ENCODE measurements around the gene MVB12B. TPM values are rescaled to one million over a fixed set of nuclear protein-coding genes. Genes with fewer than 3 reads are reported as not detected.
A peak's percentile ranks its signal among the peaks of the same experiment; 100 is the strongest.

MVB12B gene
- total RNA-seq, 2 donors from 2014 or later = 18.6 to 19.7 TPM

DNA sequence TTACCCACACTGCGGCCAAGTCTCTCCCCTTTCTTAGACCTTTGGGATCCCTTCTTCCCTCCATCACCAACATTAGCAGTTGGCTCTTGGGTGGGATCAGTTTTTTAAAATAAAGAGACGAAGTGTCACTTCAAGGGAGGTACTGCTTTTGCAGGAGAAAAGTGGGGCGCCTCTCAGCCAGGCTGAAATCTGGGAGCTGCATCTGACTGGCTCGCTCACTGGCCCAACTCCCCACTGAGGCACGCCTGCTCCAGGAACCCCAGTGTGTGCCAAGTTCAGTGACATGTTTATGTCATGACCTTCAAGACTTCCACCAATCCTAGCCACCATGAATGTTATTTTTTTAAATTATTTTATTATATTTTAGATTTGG lies 130.5 kb downstream of the MVB12B start:
- no peaks in the 10 kb centered on the region for H3K9me3 Mint-ChIP-seq
- Histone ChIP-seq H3K9ac (ENCODE audit: extremely low read depth, low read length, poor library complexity, severe bottlenecking) (no peak overlapping the region), H3K27ac (ENCODE audit: low read depth, low read length) (no peak overlapping the region), H3K9me3 (ENCODE audit: control insufficient read depth, low read length) (no peaks in the 10 kb centered on the region), H3K27me3 (ENCODE audit: control insufficient read depth, insufficient read depth, low read length, poor library complexity, severe bottlenecking) (no peaks in the 10 kb centered on the region), H3K36me3 (ENCODE audit: control insufficient read depth, insufficient read depth, low read length) (no peaks in the 10 kb centered on the region), H3K4me3 (ENCODE audit: low read length) (no peak overlapping the region), H3K4me1 (ENCODE audit: control insufficient read depth, insufficient read depth, low read length) (peaks cover 3% of the 10 kb centered on the region)
- TF ChIP-seq, protein P1, sequence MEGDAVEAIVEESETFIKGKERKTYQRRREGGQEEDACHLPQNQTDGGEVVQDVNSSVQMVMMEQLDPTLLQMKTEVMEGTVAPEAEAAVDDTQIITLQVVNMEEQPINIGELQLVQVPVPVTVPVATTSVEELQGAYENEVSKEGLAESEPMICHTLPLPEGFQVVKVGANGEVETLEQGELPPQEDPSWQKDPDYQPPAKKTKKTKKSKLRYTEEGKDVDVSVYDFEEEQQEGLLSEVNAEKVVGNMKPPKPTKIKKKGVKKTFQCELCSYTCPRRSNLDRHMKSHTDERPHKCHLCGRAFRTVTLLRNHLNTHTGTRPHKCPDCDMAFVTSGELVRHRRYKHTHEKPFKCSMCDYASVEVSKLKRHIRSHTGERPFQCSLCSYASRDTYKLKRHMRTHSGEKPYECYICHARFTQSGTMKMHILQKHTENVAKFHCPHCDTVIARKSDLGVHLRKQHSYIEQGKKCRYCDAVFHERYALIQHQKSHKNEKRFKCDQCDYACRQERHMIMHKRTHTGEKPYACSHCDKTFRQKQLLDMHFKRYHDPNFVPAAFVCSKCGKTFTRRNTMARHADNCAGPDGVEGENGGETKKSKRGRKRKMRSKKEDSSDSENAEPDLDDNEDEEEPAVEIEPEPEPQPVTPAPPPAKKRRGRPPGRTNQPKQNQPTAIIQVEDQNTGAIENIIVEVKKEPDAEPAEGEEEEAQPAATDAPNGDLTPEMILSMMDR (conservative IDR thresholded peaks at IDR 0.05) = no peak
- H3K27ac Mint-ChIP-seq = no peak overlapping the region
- DNase-seq = peak; percentile 21
- peaks cover 8% of the 10 kb centered on the region for H3K36me3 Mint-ChIP-seq (ENCODE audit: low read depth)
- no peak overlapping the region for H3K4me3 Mint-ChIP-seq
- WGBS, 2 experiments (ENCODE audit: insufficient coverage in 1 of 2, insufficient read length in 1 of 2) = 94 to 95% methylated on average over 2 to 5 of the region's 5 CpGs
- no peaks in the 10 kb centered on the region for H3K27me3 Mint-ChIP-seq (ENCODE audit: insufficient read depth)
- peaks cover 16% of the 10 kb centered on the region for H3K4me1 Mint-ChIP-seq

DNA sequence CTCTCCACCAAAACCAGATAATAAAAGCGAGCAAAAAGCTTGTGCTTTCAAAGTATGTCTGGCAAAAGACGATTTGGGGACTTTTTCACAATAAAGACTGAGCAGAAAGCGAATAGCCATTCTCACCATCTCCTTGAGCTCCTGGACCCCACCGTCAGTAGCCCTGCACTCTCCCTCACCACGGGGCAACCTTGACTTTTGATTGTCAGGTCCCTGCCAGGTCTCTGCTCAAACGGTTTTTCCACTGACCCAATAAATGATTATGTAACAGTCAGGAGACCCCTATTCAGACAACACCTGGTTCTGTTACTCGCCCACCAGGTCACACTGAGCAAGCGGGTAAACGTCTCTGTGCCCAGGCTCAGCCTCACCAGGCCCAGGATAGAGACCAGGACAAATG lies 131.3 kb downstream of the MVB12B start:
- Histone ChIP-seq H3K36me3 (ENCODE audit: control insufficient read depth, insufficient read depth, low read length) (no peaks in the 10 kb centered on the region), H3K4me1 (ENCODE audit: control insufficient read depth, insufficient read depth, low read length) (peaks cover 3% of the 10 kb centered on the region), H3K27me3 (ENCODE audit: control insufficient read depth, insufficient read depth, low read length, poor library complexity, severe bottlenecking) (no peaks in the 10 kb centered on the region), H3K9me3 (ENCODE audit: control insufficient read depth, low read length) (no peaks in the 10 kb centered on the region), H3K4me3 (ENCODE audit: low read length) (no peak overlapping the region), H3K9ac (ENCODE audit: extremely low read depth, low read length, poor library complexity, severe bottlenecking) (no peak overlapping the region), H3K27ac (ENCODE audit: low read depth, low read length) (no peak overlapping the region)
- 86 to 87% methylated on average over 9 of the region's 9 CpGs for WGBS, 2 experiments (ENCODE audit: insufficient coverage in 1 of 2, insufficient read length in 1 of 2)
- Mint-ChIP-seq H3K27me3 (ENCODE audit: insufficient read depth) (no peaks in the 10 kb centered on the region), H3K4me3 (no peak overlapping the region), H3K4me1 (peaks cover 11% of the 10 kb centered on the region), H3K9me3 (no peaks in the 10 kb centered on the region), H3K36me3 (ENCODE audit: low read depth) (peaks cover 8% of the 10 kb centered on the region), H3K27ac (no peak overlapping the region)
- peak; percentile 23 for DNase-seq
- TF ChIP-seq, protein P1 (conservative IDR thresholded peaks at IDR 0.05) = no peak

DNA sequence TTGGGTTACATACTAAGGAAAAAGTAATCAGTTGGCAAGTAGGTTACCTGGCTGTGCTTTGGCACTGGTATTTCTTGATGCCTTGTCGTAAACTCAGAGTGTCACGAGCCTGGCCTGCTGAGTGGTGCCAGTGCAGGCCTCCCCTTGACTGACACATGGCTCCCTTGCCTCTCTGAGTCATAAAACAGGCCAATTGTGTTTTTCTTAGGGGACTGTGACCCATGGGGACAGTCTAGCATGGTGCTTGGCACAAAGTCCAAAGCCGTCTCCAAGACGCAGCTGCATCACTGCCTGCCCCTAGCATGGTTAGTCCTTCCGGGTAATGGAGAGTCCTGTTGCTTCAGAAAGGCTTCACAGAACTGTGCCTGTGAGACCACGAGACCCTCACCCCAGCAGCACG lies 132.5 kb downstream of the MVB12B start:
- no peak overlapping the region for H3K27ac Mint-ChIP-seq
- no peak overlapping the region for H3K27ac ChIP-seq (ENCODE audit: low read depth, low read length)
- H3K4me1 ChIP-seq (ENCODE audit: control insufficient read depth, insufficient read depth, low read length) = peaks cover 2% of the 10 kb centered on the region
- H3K27me3 ChIP-seq (ENCODE audit: control insufficient read depth, insufficient read depth, low read length, poor library complexity, severe bottlenecking) = no peaks in the 10 kb centered on the region
- 94 to 97% methylated on average over 6 to 7 of the region's 7 CpGs for WGBS, 2 experiments (ENCODE audit: insufficient coverage in 1 of 2, insufficient read length in 1 of 2)
- no peak overlapping the region for H3K4me3 Mint-ChIP-seq
- H3K9me3 ChIP-seq (ENCODE audit: control insufficient read depth, low read length) = no peaks in the 10 kb centered on the region
- H3K36me3 Mint-ChIP-seq (ENCODE audit: low read depth) = peaks cover 8% of the 10 kb centered on the region
- TF ChIP-seq, protein P1 (conservative IDR thresholded peaks at IDR 0.05) = no peak
- no peaks in the 10 kb centered on the region for H3K36me3 ChIP-seq (ENCODE audit: control insufficient read depth, insufficient read depth, low read length)
- no peaks in the 10 kb centered on the region for H3K9me3 Mint-ChIP-seq
- H3K4me1 Mint-ChIP-seq = peaks cover 6% of the 10 kb centered on the region
- no peak overlapping the region for H3K9ac ChIP-seq (ENCODE audit: extremely low read depth, low read length, poor library complexity, severe bottlenecking)
- peak; percentile 20 for DNase-seq
- H3K4me3 ChIP-seq (ENCODE audit: low read length) = no peak overlapping the region
- no peaks in the 10 kb centered on the region for H3K27me3 Mint-ChIP-seq (ENCODE audit: insufficient read depth)

Data from endodermal cell (in vitro differentiated cells).